Panc1 (cell line): ENCODE results near the gene FKBP1A. TPM values are rescaled to one million over a fixed set of nuclear protein-coding genes. Genes with fewer than 3 reads are reported as not detected.

Source experiments
- ATAC-seq: fragments of 200-7000 bp; cut with Tn5 transposase; 2 replicates; pipeline ENCODE4 v1.9.1; 2020; ENCODE audit warnings: mild to moderate bottlenecking, moderate library complexity
- BruUV-seq: library from RNA; stranded (reverse); fragments of 400-500 nt; replicated peaks from 2 replicates; lab custom pipeline; 2021; lab: Mats Ljungman, UMichigan
- CTCF ChIA-PET: fragments of 300-600 bp; sonication (Branson Sonifier 250); formaldehyde crosslinking; loops from one replicate; lab custom pipeline; 2022; ENCODE audit warnings: antibody characterized with exemption; lab: Charles Lee
- POLR2A ChIA-PET: fragments of 300-600 bp; sonication (Branson Sonifier 250); formaldehyde crosslinking; loops from one replicate; lab custom pipeline; 2022; ENCODE audit warnings: antibody characterized with exemption; lab: Charles Lee
- DNase-seq: peaks from one replicate; pipeline ENCODE4 v3.0.0-alpha.2; 2010; ENCODE audit warnings: low read depth, low spot score
- H3K27ac ChIP-seq: 2 replicates; pipeline ENCODE4 v1.5.1; 2011; ENCODE audit warnings: mild to moderate bottlenecking, low read length, inconsistent platforms
- H3K27me3 ChIP-seq: fragments of 200-500 bp; sonication (Bioruptor generic); 2 replicates; pipeline ENCODE4 v1.6.0; 2014; ENCODE audit warnings: low read length, inconsistent platforms; ENCODE audit not compliant: control insufficient read depth, insufficient read depth
- H3K36me3 ChIP-seq: fragments of 200-500 bp; sonication (Bioruptor generic); 2 replicates; pipeline ENCODE4 v1.5.1; 2014; ENCODE audit warnings: inconsistent platforms, mild to moderate bottlenecking, low read length, moderate library complexity; ENCODE audit not compliant: control insufficient read depth, insufficient read depth
- H3K4me1 ChIP-seq: 2 replicates; pipeline ENCODE4 v1.5.1; 2011; ENCODE audit warnings: inconsistent platforms, mild to moderate bottlenecking, low read length, moderate library complexity; ENCODE audit not compliant: control insufficient read depth, insufficient read depth
- H3K4me3 ChIP-seq, 2 experiments: 2 replicates each; pipeline ENCODE4 v1.5.1; 2011 to 2012; ENCODE audit warnings: low read depth in 2 of 2, low read length in 2 of 2, mild to moderate bottlenecking in 2 of 2, inconsistent platforms in 1 of 2, moderate library complexity in 1 of 2
- H3K9me3 ChIP-seq: fragments of 200-500 bp; sonication (Bioruptor generic); 2 replicates; pipeline ENCODE4 v1.5.1; 2014; ENCODE audit warnings: low read depth, mild to moderate bottlenecking, inconsistent platforms, low read length, moderate library complexity; ENCODE audit not compliant: control insufficient read depth, insufficient read depth
- CTCF ChIP-seq: fragments of 450-650 bp; IDR thresholded peaks from 2 replicates; pipeline ENCODE4 v1.5.1; 2017; ENCODE audit warnings: mild to moderate bottlenecking
- POLR2AphosphoS5 ChIP-seq: IDR thresholded peaks from 2 replicates; pipeline ENCODE4 v1.6.1; 2012; ENCODE audit warnings: mild to moderate bottlenecking, low read depth, low read length, moderate library complexity
- REST ChIP-seq, 2 experiments: IDR thresholded peaks; 2 replicates each; pipeline ENCODE4 v1.6.1; 2011 to 2012; ENCODE audit warnings: low read depth in 2 of 2, control low read depth in 1 of 2, low read length in 1 of 2, mild to moderate bottlenecking in 1 of 2, moderate library complexity in 1 of 2; ENCODE audit not compliant: insufficient read depth in 1 of 2
- SIN3A ChIP-seq: IDR thresholded peaks from 2 replicates; pipeline ENCODE4 v1.6.1; 2012; ENCODE audit warnings: low read depth, mild to moderate bottlenecking, low read length, moderate library complexity, borderline replicate concordance; ENCODE audit not compliant: insufficient read depth
- TCF7L2 ChIP-seq: IDR thresholded peaks from 2 replicates; pipeline ENCODE4 v1.6.1; 2011; ENCODE audit warnings: mild to moderate bottlenecking, low read depth, low read length, inconsistent platforms
- in situ Hi-C: cut with HindIII; loops from 2 replicates; pipeline ENCODE4 v1.10.0; 2016; ENCODE audit warnings: low sequenced_read_pairs, low pct_unique_long_range_greater_than_20kb
- intact Hi-C: fragments of 100-400 bp; cut with micrococcal nuclease; formaldehyde crosslinking; loops from one replicate; pipeline ENCODE4 v1.10.0; 2022; ENCODE audit not compliant: unreplicated experiment
- total RNA-seq: library from RNA; stranded (reverse); gene quantifications from one replicate; pipeline ENCODE4 v1.2.1, GENCODE V29; 2021; ENCODE audit not compliant: unreplicated experiment

Gene FKBP1A
- total RNA-seq, 1 experiment from 2014 or later = 695 TPM

- intact Hi-C loops = no loop called here
- H3K9me3 ChIP-seq = no peaks in the 10 kb centered on the region
- in situ Hi-C loops = no loop called here
- DNase-seq (no peak), ATAC-seq (no peak)
- ChIA-PET POLR2A (no interaction called here), CTCF (no interaction called here)
- no peak for TF ChIP-seq TCF7L2
- TF ChIP-seq SIN3A = no peak
- TF ChIP-seq CTCF = no peak
- TF ChIP-seq POLR2AphosphoS5 = no peak
- TF ChIP-seq REST (IDR thresholded peaks at IDR 0.05; ENCODE audit: insufficient read depth in 1 of 2, low read depth in 2 of 2, low read length in 1 of 2) = no peak
- H3K27me3 ChIP-seq = no peaks in the 10 kb centered on the region
- no TSS peak for BruUV-seq
- H3K4me1 ChIP-seq = peaks cover 24% of the 10 kb centered on the region
- H3K36me3 ChIP-seq = no peaks in the 10 kb centered on the region
- H3K4me3 ChIP-seq = no peak overlapping the region
- H3K27ac ChIP-seq = no peak overlapping the region
Observed at GRCh38 chr20:1333462-1334369, 59.1 kb downstream of the FKBP1A start.

- in situ Hi-C loops = no loop called here
- no peak for ATAC-seq
Observed at GRCh38 chr20:1332749-1333300, 60.0 kb downstream of the FKBP1A start.

More at GRCh38 chr20:1332749-1333300, 60.0 kb downstream of the FKBP1A start:
- TF ChIP-seq CTCF (no peak), REST (IDR thresholded peaks at IDR 0.05; ENCODE audit: insufficient read depth in 1 of 2, low read depth in 2 of 2, low read length in 1 of 2) (no peak), POLR2AphosphoS5 (no peak), SIN3A (no peak), TCF7L2 (no peak)
- Histone ChIP-seq H3K36me3 (no peaks in the 10 kb centered on the region), H3K27ac (no peak overlapping the region), H3K9me3 (no peaks in the 10 kb centered on the region), H3K4me3 (no peak overlapping the region), H3K4me1 (peaks cover 29% of the 10 kb centered on the region), H3K27me3 (no peaks in the 10 kb centered on the region)
- POLR2A ChIA-PET = no interaction called here
- CTCF ChIA-PET = no interaction called here
- no peak for DNase-seq
- intact Hi-C loops = no loop called here
- no TSS peak for BruUV-seq
